HG03039 (cell line): Measurements from ENCODE around the gene TLCD3A.

Experiments used
- ATAC-seq: cut with Tn5 transposase; IDR thresholded peaks from one replicate; pipeline ENCODE4 v1.9.1; 2021; ENCODE audit warnings: mild to moderate bottlenecking, moderate library complexity; ENCODE audit not compliant: unreplicated experiment

Gene TLCD3A

GRCh38 chr17:705863-706262 is 26.5 kb upstream of the TLCD3A start:
- no peak for ATAC-seq

- no peak for ATAC-seq
Observed at GRCh38 chr17:708132-708531, 24.3 kb upstream of the TLCD3A start.

GRCh38 chr17:718075-718474 is 14.3 kb upstream of the TLCD3A start:
- ATAC-seq: no peak

- no peak for ATAC-seq
Observed at GRCh38 chr17:720706-721539, 11.5 kb upstream of the TLCD3A start.

- no peak for ATAC-seq
Observed at GRCh38 chr17:721540-721937, 10.9 kb upstream of the TLCD3A start.

- ATAC-seq: no peak
Observed at GRCh38 chr17:725084-725483, 7.3 kb upstream of the TLCD3A start.

GRCh38 chr17:725746-726145 is 6.7 kb upstream of the TLCD3A start:
- ATAC-seq: no peak

GRCh38 chr17:726271-726919 is 6.0 kb upstream of the TLCD3A start:
- ATAC-seq: no peak

GRCh38 chr17:728911-729310 is 3.5 kb upstream of the TLCD3A start:
- no peak for ATAC-seq

- ATAC-seq: no peak
Observed at GRCh38 chr17:731644-732066, 741 bp upstream of the TLCD3A start.

- no peak for ATAC-seq
Observed at GRCh38 chr17:732902-733720, 715 bp downstream of the TLCD3A start.

- ATAC-seq: no peak
Observed at GRCh38 chr17:733743-734142, 1.3 kb downstream of the TLCD3A start.

- ATAC-seq: no peak
Observed at GRCh38 chr17:737561-738113, 5.2 kb downstream of the TLCD3A start.

- no peak for ATAC-seq
Observed at GRCh38 chr17:740240-741017, 8.0 kb downstream of the TLCD3A start.

- ATAC-seq: no peak
Observed at GRCh38 chr17:742147-742793, 9.9 kb downstream of the TLCD3A start.

- ATAC-seq: no peak
Observed at GRCh38 chr17:743139-743538, 10.7 kb downstream of the TLCD3A start.

GRCh38 chr17:744937-745336 is 12.5 kb downstream of the TLCD3A start:
- ATAC-seq: no peak

- ATAC-seq: no peak
Observed at GRCh38 chr17:745406-745805, 13.0 kb downstream of the TLCD3A start.

- ATAC-seq: no peak
Observed at GRCh38 chr17:746181-746580, 13.8 kb downstream of the TLCD3A start.
